H1 (cell line): ENCODE measurements around the gene RSF1. TPM values are rescaled to one million over a fixed set of nuclear protein-coding genes. Genes with fewer than 3 reads are reported as not detected.

Experiments used
- CTCF ChIA-PET: fragments of 300-600 bp; sonication (Branson Sonifier 250); formaldehyde crosslinking; loops from one replicate; lab custom pipeline; 2021; ENCODE audit not compliant: partially characterized antibody; lab: Charles Lee
- POLR2A ChIA-PET: fragments of 300-600 bp; sonication (Branson Sonifier 250); formaldehyde crosslinking; loops from one replicate; lab custom pipeline; 2021; ENCODE audit warnings: inconsistent platforms; ENCODE audit not compliant: partially characterized antibody; lab: Charles Lee
- DNase-seq, 2 experiments: peaks; one replicate each; pipeline versions ENCODE4 v3.0.0 to v3.0.0-alpha.2; 2010 to 2022; ENCODE audit warnings: low spot score in 2 of 2, low read depth in 1 of 2, mixed read lengths in 1 of 2
- FAIRE-seq: peaks from 2 replicates; lab custom pipeline; 2011; peaks lifted over from hg19 to GRCh38; lab: Jason Lieb, UNC
- H2AFZ ChIP-seq: 2 replicates; pipeline ENCODE4 v1.8.1; 2012; ENCODE audit warnings: low read length, inconsistent platforms
- H2AK5ac ChIP-seq: 2 replicates; pipeline ENCODE4 v1.6.1; 2013; ENCODE audit warnings: low read depth, low read length
- H2BK120ac ChIP-seq: replicated peaks from 2 replicates; pipeline ENCODE3; 2013; ENCODE audit warnings: low read depth, low read length, inconsistent platforms
- H2BK12ac ChIP-seq: 2 replicates; pipeline ENCODE4 v1.6.1; 2013; ENCODE audit warnings: low read depth, low read length
- H2BK15ac ChIP-seq: 2 replicates; pipeline ENCODE4 v1.6.1; 2013; ENCODE audit warnings: low read length
- H2BK20ac ChIP-seq: 2 replicates; pipeline ENCODE4 v1.6.1; 2013; ENCODE audit warnings: low read length
- H2BK5ac ChIP-seq: 2 replicates; pipeline ENCODE4 v1.6.1; 2013; ENCODE audit warnings: low read depth, low read length
- H3K14ac ChIP-seq: 2 replicates; pipeline ENCODE4 v1.6.1; 2013; ENCODE audit warnings: inconsistent platforms; ENCODE audit not compliant: insufficient read length
- H3K18ac ChIP-seq: 2 replicates; pipeline ENCODE4 v1.6.1; 2013; ENCODE audit warnings: low read length; ENCODE audit errors: extremely low read depth
- H3K23ac ChIP-seq: 2 replicates; pipeline ENCODE4 v1.6.1; 2013; ENCODE audit warnings: inconsistent platforms; ENCODE audit not compliant: insufficient read length
- H3K23me2 ChIP-seq: 2 replicates; pipeline ENCODE4 v1.6.1; 2013; ENCODE audit warnings: low read depth, low read length
- H3K27ac ChIP-seq: 2 replicates; pipeline ENCODE4 v1.6.1; 2011; ENCODE audit warnings: low read depth, low read length, inconsistent platforms
- H3K27me3 ChIP-seq, 4 experiments: replicated peaks in 1 of 4; 1 replicate in 1 of 4; 2 replicates in 3 of 4; pipeline versions ENCODE4 v1.6.1 to v1.8.1; 2011 to 2013; ENCODE audit warnings: low read length in 3 of 4, mild to moderate bottlenecking in 3 of 4, inconsistent platforms in 2 of 4, mixed read lengths in 2 of 4, moderate library complexity in 1 of 4; ENCODE audit not compliant: control insufficient read depth in 3 of 4, insufficient read depth in 3 of 4; ENCODE audit errors: extremely low read depth in 1 of 4
- H3K36me3 ChIP-seq, 4 experiments: 2 replicates each; pipeline versions ENCODE4 v1.6.1 to v1.8.1; 2011 to 2013; ENCODE audit warnings: mild to moderate bottlenecking in 4 of 4, low read length in 3 of 4, moderate library complexity in 2 of 4, control low read depth in 1 of 4, inconsistent platforms in 1 of 4; ENCODE audit not compliant: insufficient read depth in 4 of 4, control insufficient read depth in 2 of 4
- H3K4ac ChIP-seq: replicated peaks from 2 replicates; pipeline ENCODE3; 2013; ENCODE audit warnings: low read length, low read depth, mixed read lengths, inconsistent platforms; ENCODE audit not compliant: insufficient read length
- H3K4me1 ChIP-seq, 4 experiments: replicated peaks in 1 of 4; 1 replicate in 1 of 4; 2 replicates in 3 of 4; pipeline versions ENCODE4 v1.6.1 to v1.8.1; 2011 to 2013; ENCODE audit warnings: low read length in 3 of 4, inconsistent platforms in 2 of 4, mixed read lengths in 1 of 4; ENCODE audit not compliant: insufficient read depth in 4 of 4, control insufficient read depth in 3 of 4
- H3K4me2 ChIP-seq, 2 experiments: 2 replicates each; pipeline versions ENCODE4 v1.6.1 to v1.8.1; 2011 to 2013; ENCODE audit warnings: low read depth in 2 of 2, low read length in 2 of 2, control low read depth in 1 of 2, inconsistent platforms in 1 of 2, mild to moderate bottlenecking in 1 of 2; ENCODE audit not compliant: insufficient read depth in 1 of 2
- H3K4me3 ChIP-seq, 4 experiments: fragments of 200-600, 300-600 bp in 1 of 4; sonication (generic), shearing (Covaris generic), sonication (Bioruptor Twin) in 1 of 4; 2 replicates each; pipeline versions ENCODE4 v1.5.1 to v1.8.1; 2011 to 2016; ENCODE audit warnings: low read length in 4 of 4, low read depth in 3 of 4, control low read depth in 2 of 4, inconsistent platforms in 2 of 4, mild to moderate bottlenecking in 2 of 4, mixed read lengths in 1 of 4, moderate library complexity in 1 of 4; ENCODE audit not compliant: insufficient read depth in 2 of 4; ENCODE audit errors: extremely low read depth in 1 of 4
- H3K56ac ChIP-seq: replicated peaks from 2 replicates; pipeline ENCODE3; 2013; ENCODE audit warnings: low read depth, mild to moderate bottlenecking, mixed read lengths, low read length, inconsistent platforms; ENCODE audit not compliant: insufficient read length
- H3K79me1 ChIP-seq: 2 replicates; pipeline ENCODE4 v1.6.1; 2013; ENCODE audit warnings: low read depth, low read length, control low read depth
- H3K79me2 ChIP-seq, 2 experiments: 2 replicates each; pipeline versions ENCODE4 v1.6.1 to v1.8.1; 2012 to 2013; ENCODE audit warnings: low read length in 2 of 2, mild to moderate bottlenecking in 2 of 2, inconsistent platforms in 1 of 2; ENCODE audit not compliant: insufficient read depth in 2 of 2, control insufficient read depth in 1 of 2
- H3K9ac ChIP-seq, 4 experiments: replicated peaks in 1 of 4; 1 replicate in 1 of 4; 2 replicates in 3 of 4; pipeline versions ENCODE4 v1.6.1 to v1.8.1; 2011 to 2013; ENCODE audit warnings: low read depth in 3 of 4, low read length in 3 of 4, control low read depth in 2 of 4, mild to moderate bottlenecking in 2 of 4, moderate library complexity in 2 of 4, inconsistent platforms in 1 of 4; ENCODE audit errors: extremely low read depth in 1 of 4
- H3K9me3 ChIP-seq, 2 experiments: 2 replicates each; pipeline versions ENCODE4 v1.6.1 to v1.8.1; 2012 to 2013; ENCODE audit warnings: mild to moderate bottlenecking in 2 of 2, moderate library complexity in 2 of 2, control low read depth in 1 of 2, inconsistent platforms in 1 of 2, low read depth in 1 of 2, low read length in 1 of 2, mixed read lengths in 1 of 2; ENCODE audit not compliant: insufficient read depth in 2 of 2
- H4K20me1 ChIP-seq, 2 experiments: replicated peaks in 1 of 2; 2 replicates each; pipeline versions ENCODE3 to v1.8.1; 2011 to 2013; ENCODE audit warnings: inconsistent platforms in 2 of 2, low read length in 2 of 2, mild to moderate bottlenecking in 1 of 2; ENCODE audit not compliant: insufficient read depth in 2 of 2, control insufficient read depth in 1 of 2
- H4K5ac ChIP-seq: 2 replicates; pipeline ENCODE4 v1.6.1; 2013; ENCODE audit warnings: low read length, low read depth, mixed read lengths, inconsistent platforms; ENCODE audit not compliant: insufficient read length
- H4K8ac ChIP-seq: 2 replicates; pipeline ENCODE4 v1.8.0; 2013; ENCODE audit warnings: mild to moderate bottlenecking, moderate library complexity, low read length, inconsistent platforms; ENCODE audit not compliant: insufficient read depth; ENCODE audit errors: extremely low read depth
- H4K91ac ChIP-seq: replicated peaks from 2 replicates; pipeline ENCODE3; 2013; ENCODE audit warnings: low read length, mixed read lengths, inconsistent platforms; ENCODE audit not compliant: insufficient read length
- ASH2L ChIP-seq: fragments of 200-600, 300-600 bp; sonication (generic); IDR thresholded peaks from one replicate; pipeline ENCODE4 v1.7.1; 2017; ENCODE audit warnings: low read length
- GABPA ChIP-seq: IDR thresholded peaks from 2 replicates; pipeline ENCODE4 v1.6.1; 2011; ENCODE audit warnings: mild to moderate bottlenecking, low read length, moderate library complexity, borderline replicate concordance; ENCODE audit not compliant: insufficient read depth
- ZNF274 ChIP-seq: IDR thresholded peaks from 2 replicates; pipeline ENCODE4 v1.7.0; 2012; ENCODE audit warnings: low read length, borderline replicate concordance; ENCODE audit errors: extremely low read depth
- WGBS, 2 experiments: shearing (Covaris generic) in 1 of 2; methylation state at CpG; one replicate each; pipeline versions ENCODE4 v1.1.6 to v1.1.7; 2013 to 2015; ENCODE audit warnings: low lambda C conversion rate in 2 of 2, mixed read lengths in 2 of 2, inconsistent platforms in 1 of 2, low coverage in 1 of 2, missing lambda C conversion rate in 1 of 2; ENCODE audit not compliant: insufficient replicate concordance in 2 of 2, insufficient coverage in 1 of 2, insufficient read length in 1 of 2; ENCODE audit errors: extremely low coverage in 1 of 2, missing lambda C conversion rate in 1 of 2; 5-methylcytosine and 5-hydroxymethylcytosine counted together
- polyA plus RNA-seq, 7 experiments: library from polyadenylated mRNA; depleted of rRNA in 3 of 7; stranded (reverse) in 5 of 7; unstranded in 2 of 7; fragments of >200 nt in 5 of 7; fragments of 200-250 nt in 2 of 7; gene quantifications; 1 replicate in 5 of 7; 2 replicates in 1 of 7; 4 replicates in 1 of 7; pipeline versions ENCODE4 v1.2.1 to v1.2.3, GENCODE V29; 2011 to 2013; ENCODE audit warnings: missing spikeins in 2 of 7, mixed read lengths in 2 of 7
- total RNA-seq: library from RNA; stranded (reverse); fragmentation: NEBNext Ultra II Directional; extraction: Animal tissue kit (Norgen Biotek cat#: 25700); gene quantifications from 2 replicates; pipeline ENCODE4 v1.2.1, GENCODE V29; 2021
- TF ChIP-seq, protein P1 (sequence below): IDR thresholded peaks from 2 replicates; pipeline ENCODE4 v1.6.1; 2011; ENCODE audit warnings: low read depth, mild to moderate bottlenecking, low read length; ENCODE audit not compliant: insufficient read depth

Gene RSF1
- total and polyA plus RNA-seq, 2 of the 8 experiments (the other 6 are each of a cell fraction or from before 2014, with no cell fraction given): 17.8 to 87.9 TPM

DNA sequence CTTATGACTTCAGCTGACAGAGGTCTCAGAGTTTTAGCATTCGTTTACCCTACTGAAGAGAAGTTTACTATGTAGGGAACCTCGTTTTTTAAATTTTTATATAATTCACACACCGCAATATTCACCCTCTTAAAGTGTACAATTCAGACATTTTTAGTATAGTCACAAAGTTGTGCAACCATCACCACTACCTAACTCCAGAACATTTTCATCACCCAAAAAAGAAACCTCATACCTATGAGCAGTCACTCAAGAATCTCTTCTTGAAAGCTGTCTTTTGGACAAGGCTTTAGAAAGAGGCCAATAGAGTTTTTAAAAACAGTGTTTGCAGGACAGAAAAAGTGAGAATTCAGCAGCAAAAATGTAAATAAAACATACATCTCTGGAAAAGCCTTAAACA is 143.4 kb downstream of the RSF1 start:
- FAIRE-seq (no peak), DNase-seq (no peak)
- Histone ChIP-seq H2BK120ac (no peak overlapping the region), H2BK12ac (no peak overlapping the region), H3K4me1 (no peaks in the 10 kb centered on the region), H3K4ac (no peak overlapping the region), H2AK5ac (no peak overlapping the region), H2BK5ac (no peak overlapping the region), H4K20me1 (no peaks in the 10 kb centered on the region), H3K23me2 (no peaks in the 10 kb centered on the region), H2BK15ac (no peak overlapping the region), H2BK20ac (no peak overlapping the region), H3K56ac (no peak overlapping the region), H3K79me1 (no peaks in the 10 kb centered on the region), H4K8ac (no peak overlapping the region), H2AFZ (no peak overlapping the region), H3K27me3 (no peaks in the 10 kb centered on the region), H3K36me3 (peaks cover 11 to 67% (median 41%) of the 10 kb centered on the region in 4 experiments), H3K23ac (no peak overlapping the region), H3K27ac (no peak overlapping the region), H3K4me3 (no peak overlapping the region), H3K9me3 (no peaks in the 10 kb centered on the region), H3K4me2 (no peak overlapping the region), H4K5ac (no peak overlapping the region), H3K9ac (no peak overlapping the region), H3K18ac (no peak overlapping the region), H4K91ac (no peak overlapping the region), H3K14ac (no peak overlapping the region), H3K79me2 (no peaks in the 10 kb centered on the region)
- ChIA-PET POLR2A (no interaction called here), CTCF (no interaction called here)
- 93% methylated on average over 3 of the region's 3 CpGs; no CpG with 5 or more reads in 1 of the 2 experiments for WGBS, 2 experiments
- TF ChIP-seq GABPA (no peak), ASH2L (no peak), ZNF274 (no peak)
- TF ChIP-seq, protein P1, sequence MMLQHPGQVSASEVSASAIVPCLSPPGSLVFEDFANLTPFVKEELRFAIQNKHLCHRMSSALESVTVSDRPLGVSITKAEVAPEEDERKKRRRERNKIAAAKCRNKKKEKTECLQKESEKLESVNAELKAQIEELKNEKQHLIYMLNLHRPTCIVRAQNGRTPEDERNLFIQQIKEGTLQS: no peak
